HG03457 (cell line): ENCODE results near the gene RHBG.
A peak's percentile ranks its signal among the peaks of the same experiment; 100 is the strongest.
"Not testable (repeated sequence)": the region's sequence is repeated elsewhere in the genome, so short reads cannot be mapped to it uniquely, and the experiment has no call there.

Source experiments
- ATAC-seq: cut with Tn5 transposase; IDR thresholded peaks from one replicate; pipeline ENCODE4 v1.9.1; 2021; ENCODE audit warnings: moderate number of reproducible peaks; ENCODE audit not compliant: unreplicated experiment

Gene RHBG, protein sequence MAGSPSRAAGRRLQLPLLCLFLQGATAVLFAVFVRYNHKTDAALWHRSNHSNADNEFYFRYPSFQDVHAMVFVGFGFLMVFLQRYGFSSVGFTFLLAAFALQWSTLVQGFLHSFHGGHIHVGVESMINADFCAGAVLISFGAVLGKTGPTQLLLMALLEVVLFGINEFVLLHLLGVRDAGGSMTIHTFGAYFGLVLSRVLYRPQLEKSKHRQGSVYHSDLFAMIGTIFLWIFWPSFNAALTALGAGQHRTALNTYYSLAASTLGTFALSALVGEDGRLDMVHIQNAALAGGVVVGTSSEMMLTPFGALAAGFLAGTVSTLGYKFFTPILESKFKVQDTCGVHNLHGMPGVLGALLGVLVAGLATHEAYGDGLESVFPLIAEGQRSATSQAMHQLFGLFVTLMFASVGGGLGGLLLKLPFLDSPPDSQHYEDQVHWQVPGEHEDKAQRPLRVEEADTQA

DNA sequence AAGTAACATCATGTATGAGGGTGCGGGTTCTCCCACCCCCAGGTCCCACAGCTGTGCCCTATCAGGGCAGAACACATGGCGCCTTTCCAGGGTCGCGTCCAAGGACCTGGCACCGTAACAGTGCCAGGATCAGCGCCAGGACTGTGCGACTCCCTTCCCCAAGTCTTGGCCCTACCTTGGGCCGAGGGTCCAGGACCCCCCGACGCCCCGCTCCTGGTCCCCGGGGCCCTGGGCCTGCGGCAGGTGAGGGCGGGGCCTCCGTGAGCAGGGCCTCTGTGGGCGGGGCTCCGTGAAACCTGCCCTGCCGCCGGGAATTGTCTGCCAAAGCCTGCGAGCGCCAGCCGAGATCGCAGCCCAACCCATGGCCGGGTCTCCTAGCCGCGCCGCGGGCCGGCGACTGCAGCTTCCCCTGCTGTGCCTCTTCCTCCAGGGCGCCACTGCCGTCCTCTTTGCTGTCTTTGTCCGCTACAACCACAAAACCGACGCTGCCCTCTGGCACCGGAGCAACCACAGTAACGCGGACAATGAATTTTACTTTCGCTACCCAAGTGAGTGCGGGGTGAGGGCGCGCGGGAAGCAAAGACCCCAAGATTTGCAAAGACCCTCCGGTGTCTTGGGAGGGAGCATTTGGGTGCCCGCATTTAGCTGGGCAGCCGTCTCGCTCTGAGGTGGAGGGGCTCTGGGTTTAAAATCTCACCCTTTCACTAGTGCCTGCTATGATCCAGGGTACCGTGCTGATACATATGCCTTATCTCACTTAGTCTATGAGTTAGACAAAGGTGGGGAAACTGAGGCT, at the start of gene RHBG:
Gene RHBG, plus strand, starts transcription at position 323 of the 796 bp plus-strand sequence. Its CDS starts 39 bp downstream, at position 362.
- no peak for ATAC-seq

DNA sequence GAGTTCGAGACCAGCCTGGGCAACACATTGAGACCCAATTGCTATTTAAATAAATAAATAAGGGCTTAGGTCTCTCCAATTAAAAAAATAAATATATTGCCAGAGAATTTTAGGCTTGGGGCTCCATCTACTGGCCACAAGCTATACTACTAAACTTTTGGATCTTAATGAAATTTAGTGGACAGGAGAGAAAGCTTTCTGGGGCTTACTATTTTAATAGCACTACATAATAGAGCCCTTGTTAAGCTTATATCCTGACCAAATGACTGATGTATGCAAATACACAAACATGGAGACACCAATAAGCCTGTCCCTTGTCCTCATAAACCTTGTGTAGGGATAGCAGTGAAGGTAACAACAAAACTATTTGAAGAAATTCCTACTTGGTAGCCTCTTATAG, 49.3 kb upstream of the RHBG start:
- ATAC-seq, result no peak

DNA sequence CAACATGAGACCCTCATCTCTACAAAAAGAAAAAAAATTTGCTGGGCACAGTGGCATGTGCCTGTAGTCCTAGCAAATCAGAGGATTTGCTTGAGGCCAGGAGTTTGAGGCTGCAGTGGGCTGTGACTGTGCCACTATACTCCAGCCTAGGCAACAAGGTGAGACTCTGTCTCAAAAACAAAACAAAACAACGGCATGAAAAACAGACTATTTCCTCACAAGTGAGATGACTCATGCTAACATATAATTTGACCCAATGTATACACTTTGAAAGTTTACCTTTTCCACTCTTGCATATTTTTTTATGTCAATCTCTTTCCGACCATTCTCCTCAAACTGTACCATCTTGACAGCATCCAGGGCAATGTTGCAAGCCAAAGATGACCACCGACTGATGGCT, 48.5 kb upstream of the RHBG start:
- no peak for ATAC-seq

- ATAC-seq, result not testable (repeated sequence)
These were observed 45.8 kb upstream of the RHBG start for GRCh38 chr1:156323179-156323578.

DNA sequence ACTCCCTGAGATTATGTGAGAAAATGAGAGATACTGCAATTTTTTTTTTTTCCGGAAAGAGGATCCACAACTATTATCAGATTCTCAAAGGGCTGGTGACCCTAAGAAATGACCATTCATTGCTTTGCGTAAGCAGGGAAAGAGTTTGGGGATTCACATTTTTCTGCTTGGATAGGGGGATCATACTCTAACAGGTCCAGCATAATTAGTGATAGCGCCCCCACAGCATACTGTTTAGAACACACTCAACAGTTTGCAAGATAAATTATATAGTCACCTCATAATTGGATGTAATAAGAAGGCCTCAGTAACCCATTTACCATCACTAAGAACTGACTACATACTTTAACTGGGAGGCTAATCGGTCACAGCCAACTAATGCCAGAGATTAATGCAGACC, 32.8 kb upstream of the RHBG start:
- no peak for ATAC-seq

GRCh38 chr1:156337052-156337887, 31.7 kb upstream of the RHBG start:
- no peak for ATAC-seq

GRCh38 chr1:156337888-156338179, 31.2 kb upstream of the RHBG start:
- ATAC-seq, result no peak

DNA sequence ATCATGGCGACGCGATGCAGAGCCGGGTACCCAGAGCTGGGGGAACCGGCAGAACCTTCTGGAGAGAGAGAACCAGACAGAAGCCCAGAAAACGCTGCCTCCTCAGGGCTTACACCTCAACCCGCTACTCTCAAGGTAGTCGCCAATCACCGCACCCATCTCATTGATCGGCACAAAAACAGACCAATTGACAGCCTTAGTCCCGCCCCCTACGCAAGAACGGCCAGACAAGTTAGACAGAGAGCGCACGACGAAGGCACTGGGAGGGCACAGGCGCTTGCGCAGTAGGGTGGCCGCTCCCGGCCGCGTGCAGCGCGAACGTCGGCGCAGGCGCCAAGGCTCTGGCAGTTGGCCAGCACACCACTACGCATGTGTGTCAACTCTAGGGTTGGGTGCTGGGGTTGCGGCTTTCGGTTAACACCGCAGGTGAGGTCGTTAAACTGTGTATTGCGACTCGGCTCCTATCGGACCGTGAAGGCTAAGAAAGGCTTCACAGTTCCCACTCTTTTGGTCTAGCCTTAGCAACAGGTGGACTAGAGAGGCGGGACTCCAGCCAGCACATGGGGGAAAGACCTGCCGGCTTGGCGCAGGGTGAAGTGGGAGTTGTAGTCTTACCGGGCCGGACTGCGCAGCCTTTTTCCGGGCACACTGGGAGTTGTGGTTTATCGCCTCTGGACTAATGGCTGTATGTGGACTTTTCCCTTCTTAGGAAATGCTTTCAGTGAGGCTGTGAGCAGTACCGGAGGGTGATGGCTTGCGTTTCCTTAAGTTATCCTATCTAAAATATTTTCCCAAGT, 30.6 kb upstream of the RHBG start, which contains the start of the genes CCT3 and TSACC:
Gene CCT3, minus strand, starts transcription at position 113 of the 797 bp plus-strand sequence. Its CDS starts 108 bp downstream, at position 5.
Gene TSACC, plus strand, starts transcription at position 347 of the 797 bp plus-strand sequence. CDS start 1,232 bp downstream, outside the sequence.
- ATAC-seq, result peak; percentile 78

- no peak for ATAC-seq
These were observed 26.6 kb upstream of the RHBG start for GRCh38 chr1:156342166-156342955.

DNA sequence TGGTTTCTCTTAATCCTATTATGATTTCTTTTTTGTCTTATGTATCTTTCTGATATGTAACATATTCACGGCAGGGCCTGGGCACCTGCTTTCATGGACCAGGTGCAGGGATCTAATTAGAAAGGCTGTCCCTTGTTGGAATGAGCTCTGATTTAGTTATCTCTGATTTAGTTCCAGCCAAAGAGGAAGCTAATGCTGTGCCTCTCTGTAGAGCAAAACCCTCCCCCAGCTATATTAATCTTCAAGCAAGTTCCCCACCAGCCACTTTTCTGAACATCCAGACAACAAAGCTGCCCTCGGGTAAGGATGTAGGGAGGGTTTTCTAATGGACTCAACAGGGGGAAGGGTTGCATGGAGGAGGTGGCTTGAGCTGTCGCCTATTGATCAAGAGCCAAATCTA, 24.6 kb upstream of the RHBG start:
- ATAC-seq, result no peak

GRCh38 chr1:156346035-156346434, 23.0 kb upstream of the RHBG start:
- ATAC-seq, result not testable (repeated sequence)

- ATAC-seq, result no peak
These were observed 22.4 kb upstream of the RHBG start for GRCh38 chr1:156346636-156347035.

GRCh38 chr1:156347331-156347730, 21.7 kb upstream of the RHBG start:
- ATAC-seq, result no peak

- ATAC-seq, result not testable (repeated sequence)
These were observed 16.5 kb upstream of the RHBG start for GRCh38 chr1:156352481-156352880.

GRCh38 chr1:156356262-156356874, 12.6 kb upstream of the RHBG start:
- ATAC-seq, result no peak

GRCh38 chr1:156356875-156357534, 12.0 kb upstream of the RHBG start:
- ATAC-seq, result no peak

DNA sequence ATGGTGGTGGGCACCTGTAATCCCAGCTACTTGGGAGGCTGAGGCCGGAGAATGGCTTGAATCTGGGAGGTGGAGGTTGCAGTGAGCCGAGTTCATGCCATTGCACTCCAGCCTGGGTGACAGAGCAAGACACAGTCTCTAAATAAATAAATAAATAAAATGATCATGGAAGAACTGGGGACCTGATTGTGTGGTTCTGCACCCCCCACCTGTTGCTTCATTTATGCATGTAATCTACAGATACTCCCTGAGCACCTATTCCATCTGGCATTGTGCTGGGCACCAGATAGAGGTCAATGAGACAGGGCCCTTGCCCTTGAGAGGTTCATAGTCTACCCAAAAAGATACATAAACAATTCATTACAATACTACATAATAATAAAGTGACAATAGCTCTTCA, 11.0 kb upstream of the RHBG start:
- ATAC-seq, result no peak

GRCh38 chr1:156358641-156359040, 10.4 kb upstream of the RHBG start:
- no peak for ATAC-seq
